HG02610 (cell line): Measurements from ENCODE around the gene CLASP1.
A peak's percentile ranks its signal among the peaks of the same experiment; 100 is the strongest.
"Not testable (repeated sequence)": the region's sequence is repeated elsewhere in the genome, so short reads cannot be mapped to it uniquely, and the experiment has no call there.

Experiments used
- ATAC-seq: cut with Tn5 transposase; IDR thresholded peaks from one replicate; pipeline ENCODE4 v1.9.1; 2021; ENCODE audit warnings: mild to moderate bottlenecking, moderate library complexity; ENCODE audit not compliant: unreplicated experiment

Gene CLASP1

DNA sequence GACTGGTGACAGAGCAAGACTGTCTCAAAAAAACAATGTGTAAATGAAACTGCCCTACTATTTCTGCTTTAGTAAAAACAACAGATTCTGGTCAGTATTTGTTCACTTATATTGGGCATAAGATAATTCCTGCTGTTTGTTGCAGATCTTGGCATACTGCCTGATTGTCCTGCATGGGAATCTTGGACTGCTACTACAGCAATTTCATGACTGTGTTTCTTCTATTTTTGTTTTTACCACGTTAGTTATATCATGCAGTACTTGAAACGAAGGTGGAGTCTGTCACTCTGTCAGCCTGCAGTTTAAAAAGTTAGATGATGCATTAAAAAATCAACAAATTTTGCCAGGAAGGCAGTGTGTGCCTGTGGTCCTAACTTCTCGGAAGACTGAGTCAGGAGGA is 14.2 kb upstream of the CLASP1 start:
- ATAC-seq = no peak

DNA sequence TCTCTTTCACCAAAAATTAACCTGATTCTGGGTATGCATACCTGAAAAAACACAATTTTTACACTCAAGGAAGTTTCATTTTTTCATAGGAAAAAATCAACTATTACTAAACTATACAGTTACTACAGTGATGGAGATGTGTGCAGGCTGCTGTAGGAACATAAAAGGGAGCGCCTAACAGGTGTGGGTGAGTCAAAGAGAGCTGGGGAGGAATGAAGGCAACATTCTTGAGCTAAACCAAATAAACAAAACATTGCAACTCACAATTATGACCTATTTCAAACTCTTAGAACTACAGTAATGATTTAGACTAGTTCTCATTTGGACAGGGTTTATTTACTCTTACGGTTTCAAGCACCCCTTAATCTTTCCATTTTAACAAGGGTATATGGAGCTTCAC is 13.4 kb upstream of the CLASP1 start:
- ATAC-seq = no peak

DNA sequence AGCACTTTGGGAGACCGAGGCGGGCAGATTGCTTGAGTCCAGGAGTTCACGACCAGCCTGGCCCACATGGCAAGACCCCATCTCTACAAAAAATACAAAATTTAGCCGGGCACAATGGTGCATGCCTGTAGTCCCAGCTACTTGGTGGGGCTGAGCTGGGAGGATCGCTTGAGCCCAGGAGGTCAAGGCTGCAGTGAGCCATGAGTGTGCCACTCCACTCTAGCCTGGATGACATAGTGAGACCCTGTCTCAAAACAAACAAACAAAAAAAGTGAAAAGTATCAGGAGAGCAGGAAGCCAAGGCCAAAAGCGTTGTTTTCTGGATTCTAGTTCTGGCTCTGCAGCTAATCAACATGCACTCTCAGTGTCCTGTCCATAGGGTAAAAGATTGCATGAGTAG is 10.7 kb upstream of the CLASP1 start:
- no peak for ATAC-seq

DNA sequence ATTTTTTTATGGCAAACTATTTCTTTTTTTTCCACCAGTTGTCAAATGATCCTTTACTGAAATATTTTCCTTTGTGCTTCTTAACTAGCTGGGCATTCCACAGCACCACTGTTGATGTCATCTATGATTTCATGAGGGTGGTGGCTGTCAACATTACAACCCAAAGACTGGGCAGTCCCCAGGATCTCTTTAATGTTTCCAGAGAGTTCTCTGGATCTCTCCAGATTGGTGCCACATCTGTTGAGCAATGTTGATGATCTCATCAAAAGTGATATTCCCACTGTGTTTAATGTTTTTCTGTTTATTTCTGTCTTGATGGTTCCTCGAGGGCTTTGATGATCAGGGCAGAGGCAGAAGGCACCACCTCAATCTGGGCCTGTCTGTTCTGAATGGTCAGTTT is 9.1 kb upstream of the CLASP1 start:
- not testable (repeated sequence) for ATAC-seq

DNA sequence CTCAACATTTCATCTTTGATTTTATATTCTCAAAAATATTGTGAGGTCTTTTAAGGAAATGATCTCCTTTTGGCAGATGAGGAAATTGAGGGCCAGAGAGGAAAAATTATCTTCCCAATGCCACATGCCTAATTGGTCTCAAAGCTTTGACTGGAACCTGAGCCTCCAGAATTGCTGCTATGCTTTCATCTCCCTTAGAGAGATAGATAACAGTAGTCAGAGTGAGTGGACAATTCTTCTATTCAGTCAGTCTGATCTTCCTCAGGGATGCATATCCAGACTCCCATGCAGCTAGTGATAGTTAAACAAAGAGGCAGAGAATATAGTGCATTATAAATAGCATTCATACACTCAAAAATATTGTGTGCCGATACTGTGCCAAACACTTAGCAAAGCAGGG is 3.8 kb upstream of the CLASP1 start:
- ATAC-seq = no peak

DNA sequence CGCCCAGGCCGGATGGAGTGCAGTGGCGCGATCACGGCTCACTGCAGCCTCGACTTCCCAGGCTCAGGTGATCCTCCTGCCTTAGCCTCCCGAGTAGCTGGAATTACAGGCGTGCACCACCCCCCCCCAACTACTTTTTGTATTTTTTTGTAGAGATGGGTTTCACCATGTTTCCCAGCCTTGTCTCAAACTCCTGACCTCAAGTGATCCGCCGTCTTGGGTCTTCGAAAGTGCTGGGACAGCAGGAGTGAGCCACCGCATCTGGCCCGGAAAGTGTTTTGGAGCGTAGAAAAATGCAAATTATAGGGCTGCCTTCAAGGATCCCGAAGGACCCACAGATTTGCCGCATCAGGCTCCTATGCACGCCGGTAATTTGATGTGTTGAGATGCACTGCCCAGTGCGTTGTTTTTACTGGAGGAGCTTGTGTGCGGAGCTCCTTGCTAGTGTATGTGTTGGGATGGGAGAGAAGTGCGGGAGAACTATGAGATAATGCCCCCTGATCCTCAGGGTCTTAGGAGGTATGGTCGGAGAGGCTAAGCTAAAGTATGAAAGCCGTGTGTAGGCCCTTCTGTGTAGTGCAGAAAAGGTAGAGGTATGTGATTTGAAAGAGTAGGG is 1.2 kb upstream of the CLASP1 start:
- peak; percentile 3 for ATAC-seq

DNA sequence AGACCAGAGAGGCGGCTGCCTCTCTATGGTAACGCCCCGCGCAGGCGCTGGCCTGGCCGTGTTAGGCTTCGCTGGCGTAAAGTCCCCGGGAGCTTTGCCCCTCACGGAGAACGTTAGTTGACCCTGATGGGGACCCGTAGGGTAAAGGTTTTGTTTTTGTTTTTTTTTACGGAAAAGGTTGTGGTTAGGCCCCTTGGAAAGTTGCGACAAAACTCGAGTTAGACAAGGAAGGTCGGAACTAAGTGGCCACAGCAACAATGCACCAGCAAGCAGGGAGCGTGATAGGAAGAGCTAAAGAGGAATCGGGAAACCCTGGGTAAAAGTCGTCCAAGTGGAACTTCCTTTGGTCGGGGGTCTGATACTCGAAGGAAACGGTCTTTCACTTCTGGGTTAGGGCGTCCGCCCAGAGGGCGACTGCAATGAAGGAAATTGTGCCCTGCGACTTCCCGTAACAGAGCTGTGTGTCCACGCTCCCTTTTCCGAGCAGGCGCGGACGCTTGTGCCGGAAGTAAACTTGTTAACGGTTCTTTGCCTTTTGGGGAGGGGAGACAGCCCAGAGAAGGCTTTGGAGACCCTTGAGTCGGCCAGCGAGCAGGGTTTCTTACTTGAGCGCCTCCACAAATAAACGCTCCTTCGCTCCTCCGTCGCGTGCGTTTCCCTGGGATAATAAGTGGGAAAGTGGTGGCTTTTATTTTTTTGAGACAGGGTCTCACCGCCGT is 493 bp upstream of the CLASP1 start:
- ATAC-seq = peak; percentile 91

DNA sequence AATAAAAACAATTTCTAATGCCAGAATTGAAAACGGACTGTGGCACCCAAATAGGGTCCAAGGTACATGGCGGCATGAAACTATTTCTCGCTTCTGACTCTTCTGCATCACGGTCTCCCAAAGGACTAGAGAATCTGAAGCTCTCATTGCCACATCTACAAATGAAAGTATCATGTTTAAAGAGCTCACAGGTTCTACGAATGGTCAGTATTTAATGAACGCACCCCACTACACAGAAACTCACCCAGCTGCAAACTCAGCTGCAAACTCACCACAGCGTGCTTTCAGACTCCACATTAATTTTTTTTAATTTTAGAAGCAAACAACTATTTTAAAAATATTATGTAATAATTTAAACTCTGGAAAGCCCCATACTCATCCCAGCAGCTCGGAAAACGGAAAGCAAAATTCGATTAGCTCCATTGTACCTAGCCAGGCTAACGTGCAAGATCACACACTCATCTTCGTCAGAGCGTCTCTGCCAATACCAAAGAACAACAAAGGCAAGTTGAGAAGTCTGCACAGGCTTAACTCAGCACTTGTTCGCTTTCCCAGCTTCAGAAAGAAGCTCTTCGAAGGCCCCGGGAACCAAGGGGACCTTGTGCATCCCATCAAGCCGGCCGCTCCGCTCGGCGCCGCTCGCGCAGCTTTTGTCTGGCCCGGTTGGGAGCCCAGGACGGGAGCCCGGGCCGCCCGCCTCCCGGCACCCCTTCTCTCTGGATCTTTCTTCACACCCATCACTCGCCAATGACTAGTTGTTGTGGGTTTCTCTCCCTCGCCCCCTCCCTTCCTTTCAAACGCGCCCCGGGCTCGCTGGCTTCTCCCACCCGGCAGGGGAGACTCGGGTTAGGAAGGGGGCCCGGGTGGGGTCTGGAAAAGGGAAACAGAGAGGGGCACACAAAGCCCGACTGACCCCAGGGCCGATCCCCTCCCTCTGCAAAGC is 785 bp downstream of the CLASP1 start:
- peak; percentile 23 for ATAC-seq

DNA sequence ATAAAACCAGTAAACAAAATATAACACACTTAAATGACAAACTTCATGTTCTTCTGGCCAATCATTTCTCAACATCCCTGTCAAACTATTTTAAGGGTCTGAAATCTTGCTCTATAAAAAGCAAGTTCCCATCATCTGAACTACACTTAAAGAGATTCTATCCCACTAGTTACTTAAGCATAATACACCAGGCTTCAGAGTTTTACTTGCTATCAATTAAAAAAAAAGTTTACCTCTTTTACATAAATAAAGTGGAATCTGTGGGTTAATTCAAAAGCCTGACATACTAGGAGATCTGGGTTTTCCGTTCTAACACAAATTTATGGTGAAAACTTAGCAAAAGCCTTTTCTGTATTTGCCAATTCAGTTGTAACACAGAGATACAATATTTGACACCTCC is 1.9 kb downstream of the CLASP1 start:
- ATAC-seq = no peak

DNA sequence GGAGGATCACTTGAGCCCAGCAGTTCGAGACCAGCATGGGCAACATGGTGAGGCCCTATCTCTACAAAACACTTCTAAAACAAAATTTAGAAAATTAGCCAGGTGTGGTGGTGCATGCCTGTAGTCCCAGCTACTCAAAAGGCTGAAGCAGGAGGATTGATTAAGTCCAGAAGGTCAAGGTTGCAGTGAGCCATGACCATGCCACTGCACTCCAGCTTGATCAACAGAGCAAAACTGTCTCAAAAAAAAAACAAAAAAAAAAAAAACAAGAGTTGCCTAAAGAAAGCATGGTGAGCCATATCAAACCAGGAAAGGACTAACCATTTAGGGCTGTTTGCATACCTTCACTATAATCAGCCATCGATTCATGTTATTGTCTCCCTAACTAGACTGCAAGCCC is 4.5 kb downstream of the CLASP1 start:
- no peak for ATAC-seq

DNA sequence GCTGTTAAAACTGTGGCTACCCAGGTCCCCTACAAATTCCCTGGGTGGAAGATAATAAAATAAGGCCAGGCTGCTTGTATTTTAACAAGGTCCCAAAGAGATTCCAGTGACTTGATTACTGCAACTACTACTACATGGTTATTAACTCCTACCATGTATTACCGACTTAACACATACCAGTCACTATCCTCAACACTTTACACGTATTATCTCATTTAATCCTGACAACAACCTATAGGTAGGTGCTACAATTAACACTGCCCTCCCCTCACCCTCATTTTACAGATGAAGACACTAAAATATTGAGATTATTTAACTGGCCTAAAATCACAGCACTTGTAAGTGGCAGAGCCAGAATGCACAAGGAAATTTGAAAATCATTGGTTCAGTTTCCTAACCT is 5.4 kb downstream of the CLASP1 start:
- no peak for ATAC-seq

DNA sequence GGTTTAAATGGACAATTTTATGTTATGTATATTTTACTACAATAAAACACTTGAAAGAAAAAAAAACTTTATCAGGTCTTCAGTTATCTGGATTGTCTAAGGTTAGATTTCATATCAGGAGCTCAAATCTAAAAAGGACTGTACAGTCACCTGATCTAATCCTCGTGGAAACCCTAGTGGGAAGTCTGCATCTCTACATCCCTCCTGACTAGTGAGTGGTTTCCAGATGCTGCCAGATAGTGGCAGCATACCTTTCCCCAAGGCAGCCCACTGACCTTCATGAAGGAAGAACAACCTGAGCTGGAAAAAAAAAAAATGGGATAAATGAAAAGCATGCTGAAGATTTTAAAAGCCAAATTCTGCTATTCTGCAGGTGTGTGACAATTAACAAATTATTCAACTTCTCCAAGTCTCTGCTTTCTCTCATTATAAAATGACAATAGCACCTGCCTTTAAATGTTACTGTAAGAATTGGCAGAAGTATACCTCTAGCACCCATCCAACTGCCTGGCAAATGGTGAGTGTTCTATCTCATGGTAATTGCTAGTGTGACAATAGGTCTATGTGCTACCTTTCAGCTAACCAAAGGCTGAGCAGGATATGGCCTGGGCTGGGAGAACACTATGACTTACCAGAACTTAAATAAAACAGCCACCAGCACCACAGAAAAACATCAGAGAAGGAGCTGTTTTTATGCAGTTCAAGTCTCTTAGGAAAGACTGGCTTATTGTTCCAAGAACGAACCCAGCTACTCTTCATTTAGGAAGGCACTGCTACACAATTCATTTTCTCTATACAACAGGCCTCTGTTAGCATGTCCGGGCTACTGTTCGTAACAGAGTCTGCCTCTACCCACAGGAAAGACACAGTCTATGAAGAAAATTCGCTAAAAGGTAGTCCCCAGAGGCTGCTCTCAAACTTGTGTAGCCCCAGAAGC is 8.6 kb downstream of the CLASP1 start:
- no peak for ATAC-seq

DNA sequence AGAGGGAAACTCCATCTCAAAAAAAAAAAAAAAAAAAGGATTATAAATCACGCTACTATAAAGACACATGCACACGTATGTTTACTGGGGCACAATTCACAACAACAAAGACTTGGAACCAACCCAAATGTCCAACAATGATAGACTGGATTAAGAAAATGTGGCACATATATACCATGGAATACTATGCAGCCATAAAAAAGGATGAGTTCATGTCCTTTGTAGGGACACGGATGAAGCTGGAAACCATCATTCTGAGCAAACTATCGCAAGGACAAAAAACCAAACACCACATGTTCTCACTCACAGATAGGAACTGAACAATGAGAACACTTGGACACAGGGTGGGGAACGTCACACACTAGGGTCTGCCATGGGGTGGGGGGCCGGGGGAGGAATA is 9.4 kb downstream of the CLASP1 start:
- ATAC-seq = not testable (repeated sequence)

DNA sequence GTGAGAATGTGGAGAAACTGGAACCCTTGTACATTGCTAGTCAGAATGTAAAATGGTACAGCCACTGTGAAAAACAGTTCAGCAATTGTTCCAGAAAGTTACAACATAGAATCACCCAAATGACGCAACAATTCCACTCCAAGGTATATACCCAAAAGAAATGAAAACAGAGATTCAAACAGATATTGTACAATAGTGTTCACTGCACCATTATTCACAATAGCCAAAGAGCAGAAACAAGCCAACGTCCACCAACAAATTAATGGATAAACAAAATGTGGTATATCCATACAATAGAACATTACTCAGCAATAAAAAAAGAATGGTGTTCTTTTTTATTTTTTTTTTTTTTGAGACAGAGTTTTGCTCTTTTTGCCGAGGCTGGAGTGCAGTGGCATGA is 10.9 kb downstream of the CLASP1 start:
- no peak for ATAC-seq

DNA sequence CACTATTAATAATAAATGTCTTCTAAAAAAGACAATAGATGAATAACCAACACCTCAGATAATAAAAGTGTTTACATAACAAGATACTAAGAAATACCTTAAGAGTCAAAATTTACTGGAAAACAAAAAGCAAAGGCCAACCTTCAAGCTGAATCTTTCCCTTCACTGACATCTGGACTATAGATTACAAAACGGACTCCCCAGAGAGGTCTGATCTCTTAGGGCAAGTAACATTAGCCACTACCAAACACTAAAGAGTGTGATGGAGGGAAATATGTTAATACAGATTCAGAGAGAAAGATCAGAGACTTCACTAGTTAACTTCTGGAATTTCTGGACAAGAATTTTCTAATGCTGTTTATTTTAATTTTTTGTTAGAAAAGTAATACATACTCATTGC is 13.9 kb downstream of the CLASP1 start:
- ATAC-seq = no peak

DNA sequence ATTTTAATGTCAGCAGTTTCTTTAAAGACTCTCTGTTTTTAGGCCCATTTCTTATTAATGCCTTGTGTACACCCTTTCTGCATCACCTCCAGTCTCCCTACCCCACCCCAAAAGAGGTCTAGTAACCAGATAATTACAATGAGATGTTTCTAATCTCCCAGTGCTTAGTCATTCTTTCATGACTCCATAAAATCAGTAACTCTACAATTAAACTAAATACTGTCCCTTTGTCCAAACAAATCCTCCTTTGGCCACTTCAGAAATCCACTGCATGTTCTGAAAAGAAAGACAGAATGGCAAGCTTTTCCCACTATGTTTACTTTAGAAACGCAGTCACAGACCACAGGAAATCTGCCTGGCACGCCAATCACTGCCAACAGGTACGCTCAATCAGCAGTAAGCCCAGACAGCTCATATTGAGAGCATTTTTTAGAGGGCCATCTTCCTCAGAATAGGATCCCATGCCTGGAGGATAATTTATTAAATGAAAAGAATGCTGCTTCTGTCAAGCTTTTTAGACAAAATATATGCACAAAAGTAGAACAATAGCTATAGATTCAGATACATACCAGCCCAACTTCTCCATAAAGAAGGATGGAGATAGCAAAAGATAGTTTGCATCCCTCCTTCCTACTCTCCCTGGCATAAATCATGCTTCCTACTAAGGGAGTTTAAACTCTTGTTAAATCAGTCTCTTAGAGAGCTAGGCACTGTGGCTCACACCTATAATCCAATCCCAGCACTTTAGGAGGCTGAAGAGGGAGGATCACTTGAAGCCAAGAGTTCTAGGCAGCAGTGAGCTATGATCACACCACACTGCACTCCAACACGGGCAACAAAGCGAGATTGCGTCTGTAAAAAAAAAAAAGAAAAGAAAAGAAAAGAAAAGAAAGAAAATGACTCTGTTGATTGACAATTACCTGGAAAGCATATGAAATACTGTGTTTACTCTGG is 14.6 kb downstream of the CLASP1 start:
- ATAC-seq = peak; percentile 58

DNA sequence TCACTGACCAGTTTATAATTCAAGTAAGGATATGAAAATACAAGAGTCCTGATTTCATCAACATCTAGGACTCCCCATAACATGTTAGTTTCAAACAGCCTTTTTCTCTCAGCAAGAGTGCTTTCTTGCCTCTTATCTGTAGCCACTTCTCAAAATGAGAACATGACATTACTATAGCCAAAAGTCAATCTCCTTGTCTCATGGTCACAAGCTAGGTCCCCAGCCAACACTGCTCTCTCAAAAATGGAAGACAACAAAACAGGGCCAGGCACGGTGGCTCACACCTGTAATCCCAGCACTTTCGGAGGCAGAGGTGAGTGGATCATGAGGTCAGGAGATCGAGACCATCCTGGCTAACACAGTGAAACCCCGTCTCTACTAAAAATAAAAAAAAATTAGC is 15.8 kb downstream of the CLASP1 start:
- ATAC-seq = no peak

DNA sequence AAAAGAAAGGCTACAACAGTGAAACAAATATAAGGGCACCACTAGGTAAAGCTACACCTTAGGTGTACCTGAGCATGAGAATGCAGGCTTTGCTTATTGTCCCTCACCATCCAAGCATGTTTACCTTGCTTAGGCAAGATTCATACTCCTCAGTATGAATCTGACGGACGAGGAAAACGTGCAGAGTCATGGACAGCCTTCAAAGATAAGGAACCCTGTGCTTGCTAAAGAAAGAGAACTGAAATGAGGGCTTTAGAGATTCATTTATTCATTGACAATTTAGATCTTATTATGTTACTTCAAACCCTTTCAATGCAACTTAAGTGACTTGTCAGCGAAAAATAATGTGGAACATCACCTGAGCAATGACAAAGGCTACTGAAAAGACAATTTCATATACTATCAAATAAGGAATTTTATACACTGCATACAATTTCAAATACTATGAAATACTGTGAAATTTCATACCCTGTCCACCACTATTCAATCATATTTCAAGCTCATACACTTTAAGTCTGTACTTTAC is 21.7 kb downstream of the CLASP1 start:
- no peak for ATAC-seq

DNA sequence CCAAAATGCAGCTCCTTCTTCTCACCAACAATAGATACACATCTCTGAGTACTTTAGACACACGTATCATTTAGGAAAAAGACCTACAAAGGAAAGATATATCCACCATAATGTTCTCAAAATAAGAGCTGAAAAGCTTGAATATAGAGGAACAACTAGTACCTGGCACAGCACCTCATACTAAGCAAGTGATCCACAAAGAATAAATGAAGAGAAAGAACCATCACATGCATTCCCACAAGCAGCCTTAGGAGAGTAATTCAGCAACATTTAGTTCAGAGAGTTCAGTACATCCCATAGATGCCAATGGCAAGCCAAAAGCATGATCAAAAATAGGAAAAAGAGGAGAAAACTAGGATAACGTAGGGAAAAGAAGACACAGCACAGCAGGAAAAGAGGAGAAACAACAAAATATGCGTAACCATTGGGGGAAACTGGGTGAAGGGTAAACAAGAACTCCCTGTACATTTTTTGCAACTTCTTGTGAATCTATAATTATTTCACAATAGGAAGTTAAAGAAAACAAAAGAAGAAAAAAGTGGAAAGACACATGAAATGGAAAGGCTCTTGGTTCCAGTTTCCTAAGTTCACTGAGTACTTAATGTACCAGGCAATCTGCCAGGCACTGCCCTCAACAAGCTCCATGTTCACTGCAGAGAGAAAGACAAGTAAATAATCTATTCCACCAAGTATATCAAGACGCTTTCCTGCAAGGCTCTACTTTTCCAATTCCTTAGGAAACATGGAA is 22.3 kb downstream of the CLASP1 start:
- no peak for ATAC-seq
